HUES48 (cell line): ENCODE results near the gene VSIR.

Experiments
- H3K27ac ChIP-seq: one replicate; pipeline ENCODE4 v1.7.0; 2013; ENCODE audit warnings: low read depth, low read length, inconsistent platforms
- H3K27me3 ChIP-seq: 2 replicates; pipeline ENCODE4 v1.6.1; 2013; ENCODE audit warnings: mild to moderate bottlenecking, low read length; ENCODE audit not compliant: control insufficient read depth, insufficient read depth
- H3K36me3 ChIP-seq: 2 replicates; pipeline ENCODE4 v1.6.1; 2013; ENCODE audit warnings: low read length; ENCODE audit not compliant: control insufficient read depth, insufficient read depth
- H3K4me1 ChIP-seq: 2 replicates; pipeline ENCODE4 v1.6.1; 2013; ENCODE audit warnings: mild to moderate bottlenecking, low read length; ENCODE audit not compliant: control insufficient read depth, insufficient read depth
- H3K4me3 ChIP-seq: 2 replicates; pipeline ENCODE4 v1.5.1; 2013; ENCODE audit warnings: mild to moderate bottlenecking, low read depth, low read length
- H3K9ac ChIP-seq: 2 replicates; pipeline ENCODE4 v1.6.1; 2013; ENCODE audit warnings: mild to moderate bottlenecking, low read depth, low read length, moderate library complexity
- H3K9me3 ChIP-seq: 2 replicates; pipeline ENCODE4 v1.6.1; 2013; ENCODE audit warnings: low read length; ENCODE audit not compliant: control insufficient read depth, insufficient read depth

The VSIR gene

DNA sequence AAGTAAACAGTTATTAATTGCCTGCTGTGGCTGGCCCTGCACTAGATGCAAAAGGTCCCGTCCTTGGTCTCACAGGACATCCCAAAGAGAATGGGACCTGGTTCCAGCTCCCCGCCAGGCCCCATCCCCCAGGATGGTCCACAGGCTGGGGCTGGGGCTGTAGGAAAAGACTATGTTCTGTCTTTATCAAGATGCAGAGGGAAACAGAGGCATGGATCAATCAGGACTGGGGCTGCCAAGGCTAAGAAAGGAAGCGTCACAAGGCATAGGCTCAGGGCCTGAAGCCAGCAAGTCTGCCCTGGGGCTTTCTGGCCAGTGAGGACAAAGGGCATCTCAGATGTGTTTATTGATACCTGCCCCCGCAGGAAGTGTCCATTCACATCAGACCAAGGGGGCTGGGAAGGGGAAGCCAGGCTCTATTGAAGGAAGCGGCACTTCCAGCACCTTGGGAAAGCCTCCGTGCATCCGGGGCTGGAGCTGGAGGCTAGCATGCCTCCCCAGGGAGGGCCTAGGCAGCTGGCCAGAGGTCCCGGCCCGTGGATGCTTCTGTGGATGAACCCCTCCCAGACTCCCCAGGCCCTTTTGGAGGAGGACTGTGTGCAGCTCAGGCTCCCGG is 5.8 kb downstream of the VSIR start:
- Histone ChIP-seq H3K36me3 (no peaks in the 10 kb centered on the region), H3K4me3 (no peak overlapping the region), H3K9ac (no peak overlapping the region), H3K9me3 (no peaks in the 10 kb centered on the region), H3K27me3 (peaks cover 8% of the 10 kb centered on the region), H3K27ac (no peak overlapping the region), H3K4me1 (no peaks in the 10 kb centered on the region)

- Histone ChIP-seq H3K4me3 (no peak overlapping the region), H3K27ac (no peak overlapping the region), H3K9ac (no peak overlapping the region), H3K4me1 (no peaks in the 10 kb centered on the region), H3K36me3 (no peaks in the 10 kb centered on the region), H3K9me3 (no peaks in the 10 kb centered on the region), H3K27me3 (peaks cover 2% of the 10 kb centered on the region; the same call in 1 of the 2 replicates)
Observed at GRCh38 chr10:71766717-71767419, 6.5 kb downstream of the VSIR start.

DNA sequence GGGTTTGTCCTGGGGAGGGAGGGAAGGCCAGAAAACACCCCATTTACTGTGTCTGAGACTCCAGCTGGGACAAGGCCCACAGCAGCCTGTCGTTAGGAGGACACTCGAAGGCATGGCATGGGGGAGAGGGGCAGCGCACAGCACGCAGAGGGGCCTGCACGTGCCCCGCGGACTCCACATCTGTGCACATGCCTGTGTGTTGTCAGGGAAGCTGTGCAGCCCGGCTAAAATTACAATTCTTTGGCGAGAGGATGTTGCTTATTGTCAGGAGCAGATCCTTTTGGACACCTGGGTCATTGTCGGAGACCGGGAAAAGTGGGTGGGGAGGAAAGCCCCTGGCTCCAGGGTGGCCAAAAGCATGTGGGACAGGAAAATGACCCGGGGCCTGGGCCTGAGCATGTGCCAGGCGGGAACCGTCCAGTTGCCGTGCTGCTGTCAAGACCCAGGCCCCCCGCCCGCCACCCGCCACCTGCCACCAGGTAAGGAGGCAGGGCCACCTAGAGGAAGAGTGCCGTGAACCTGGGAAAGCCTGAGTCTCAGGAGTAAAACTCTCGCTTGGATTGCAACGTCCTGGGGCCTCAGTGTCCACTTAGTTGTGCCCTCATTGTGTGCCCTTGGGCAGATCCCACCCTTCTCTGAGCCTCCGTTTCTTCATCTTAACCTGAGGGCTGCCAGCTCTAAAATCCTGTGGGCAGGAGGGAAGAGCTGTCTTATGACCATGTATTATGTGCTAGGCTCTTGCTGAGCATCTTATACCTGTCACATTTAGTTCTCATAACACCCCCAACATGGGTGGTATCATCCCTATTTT is 7.2 kb downstream of the VSIR start:
- Histone ChIP-seq H3K4me3 (no peak overlapping the region), H3K9me3 (no peaks in the 10 kb centered on the region), H3K27me3 (no peaks in the 10 kb centered on the region), H3K27ac (no peak overlapping the region), H3K36me3 (no peaks in the 10 kb centered on the region), H3K9ac (no peak overlapping the region), H3K4me1 (no peaks in the 10 kb centered on the region)

GRCh38 chr10:71765176-71765904 is 8.0 kb downstream of the VSIR start:
- Histone ChIP-seq H3K9ac (no peak overlapping the region), H3K36me3 (no peaks in the 10 kb centered on the region), H3K4me1 (no peaks in the 10 kb centered on the region), H3K27ac (no peak overlapping the region), H3K4me3 (no peak overlapping the region), H3K9me3 (no peaks in the 10 kb centered on the region), H3K27me3 (no peaks in the 10 kb centered on the region)

- H3K27ac ChIP-seq, result no peak overlapping the region
- no peaks in the 10 kb centered on the region for H3K27me3 ChIP-seq
- no peak overlapping the region for H3K9ac ChIP-seq
- H3K36me3 ChIP-seq, result no peaks in the 10 kb centered on the region
- H3K9me3 ChIP-seq, result no peaks in the 10 kb centered on the region
- H3K4me3 ChIP-seq, result no peak overlapping the region
- no peaks in the 10 kb centered on the region for H3K4me1 ChIP-seq
Observed at GRCh38 chr10:71763352-71764127, 9.8 kb downstream of the VSIR start.

DNA sequence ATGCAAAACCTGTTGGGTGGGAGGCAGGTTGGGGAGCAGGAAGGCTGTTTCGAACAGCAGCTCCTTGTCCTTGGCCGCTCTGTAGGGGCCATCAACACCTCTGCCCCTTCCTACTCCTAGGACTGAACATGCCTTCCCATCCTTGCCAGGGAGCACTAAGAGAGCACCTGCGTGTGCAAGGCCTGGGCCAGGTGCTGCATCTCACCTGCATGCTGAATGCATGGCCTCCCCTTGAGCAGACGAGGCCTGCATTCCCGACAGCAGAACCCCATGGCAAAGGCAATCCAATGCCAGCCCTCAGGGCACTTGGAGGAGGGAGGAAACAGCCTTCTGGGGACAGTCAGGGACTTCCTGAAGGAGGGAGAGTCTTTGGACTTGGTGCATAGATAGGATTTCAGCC is 11.0 kb downstream of the VSIR start:
- Histone ChIP-seq H3K9ac (no peak overlapping the region), H3K27ac (no peak overlapping the region), H3K4me1 (0 out of 2 replicates have a peak, but pooled peaks cover under 1% of the 10 kb centered on the region), H3K27me3 (no peaks in the 10 kb centered on the region), H3K4me3 (no peak overlapping the region), H3K9me3 (no peaks in the 10 kb centered on the region), H3K36me3 (no peaks in the 10 kb centered on the region)

GRCh38 chr10:71761541-71762113 is 11.7 kb downstream of the VSIR start:
- no peak overlapping the region for H3K4me3 ChIP-seq
- H3K27ac ChIP-seq, result no peak overlapping the region
- H3K36me3 ChIP-seq, result no peaks in the 10 kb centered on the region
- H3K9me3 ChIP-seq, result no peaks in the 10 kb centered on the region
- H3K27me3 ChIP-seq, result no peaks in the 10 kb centered on the region
- H3K4me1 ChIP-seq, result 0 out of 2 replicates have a peak, but pooled peaks cover 8% of the 10 kb centered on the region
- H3K9ac ChIP-seq, result no peak overlapping the region

DNA sequence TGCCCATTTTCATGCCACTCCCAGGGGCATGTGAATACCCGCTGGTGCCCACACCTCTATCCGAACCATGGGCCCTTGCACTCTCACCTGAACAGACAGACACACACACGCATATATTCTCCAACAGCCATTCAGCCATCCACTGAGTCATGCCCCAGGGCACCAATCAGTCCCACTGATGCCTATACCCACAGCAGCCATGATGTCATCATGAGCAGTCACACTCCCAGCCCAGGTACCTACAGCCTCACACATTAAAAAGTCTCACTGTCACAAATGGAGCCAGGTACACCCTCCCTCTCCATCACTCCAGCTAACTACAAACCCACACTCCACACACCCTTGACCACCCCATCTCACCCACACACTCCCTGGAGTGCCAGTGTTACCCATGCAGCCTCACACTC is 12.2 kb downstream of the VSIR start:
- H3K4me3 ChIP-seq, result no peak overlapping the region
- no peak overlapping the region for H3K27ac ChIP-seq
- H3K9me3 ChIP-seq, result no peaks in the 10 kb centered on the region
- 0 out of 2 replicates have a peak, but pooled peaks cover 11% of the 10 kb centered on the region for H3K4me1 ChIP-seq
- H3K9ac ChIP-seq, result no peak overlapping the region
- H3K27me3 ChIP-seq, result no peaks in the 10 kb centered on the region
- no peaks in the 10 kb centered on the region for H3K36me3 ChIP-seq

- Histone ChIP-seq H3K9me3 (no peaks in the 10 kb centered on the region), H3K27me3 (no peaks in the 10 kb centered on the region), H3K4me3 (no peak overlapping the region), H3K36me3 (no peaks in the 10 kb centered on the region), H3K4me1 (peaks cover 11% of the 10 kb centered on the region; the same call in 1 of the 2 replicates), H3K9ac (no peak overlapping the region), H3K27ac (no peak overlapping the region)
Observed at GRCh38 chr10:71757399-71757922, 15.9 kb downstream of the VSIR start.
